DOHH2 (cell line): ENCODE measurements around the gene KIAA0930.

Experiments
- H3F3A ChIP-seq: fragments of 200-600 bp; sonication (generic), shearing (Covaris generic); 2 replicates; pipeline ENCODE4 v1.6.0; 2016; ENCODE audit warnings: antibody characterized with exemption, mild to moderate bottlenecking; ENCODE audit not compliant: control insufficient read depth, insufficient read depth
- H3K27ac ChIP-seq: fragments of 200-600 bp; sonication (generic); 2 replicates; pipeline ENCODE4 v1.5.1; 2014; ENCODE audit warnings: low read depth, mild to moderate bottlenecking, low read length, moderate library complexity
- H3K27me3 ChIP-seq: fragments of 200-600 bp; sonication (generic); 2 replicates; pipeline ENCODE4 v1.6.1; 2014; ENCODE audit warnings: mild to moderate bottlenecking, low read length, mixed read lengths; ENCODE audit not compliant: control insufficient read depth
- H3K36me3 ChIP-seq: fragments of 200-600 bp; sonication (generic); 2 replicates; pipeline ENCODE4 v1.6.1; 2014; ENCODE audit warnings: mild to moderate bottlenecking, low read length, moderate library complexity, mixed read lengths; ENCODE audit not compliant: control insufficient read depth
- H3K4me1 ChIP-seq: fragments of 200-600 bp; sonication (generic); 2 replicates; pipeline ENCODE4 v1.6.1; 2014; ENCODE audit warnings: mild to moderate bottlenecking, low read length, mixed read lengths; ENCODE audit not compliant: control insufficient read depth
- H3K4me2 ChIP-seq: fragments of 200-600 bp; sonication (generic); 2 replicates; pipeline ENCODE4 v1.6.0; 2014; ENCODE audit warnings: mild to moderate bottlenecking, low read length, moderate library complexity
- H3K4me3 ChIP-seq: fragments of 200-600 bp; sonication (generic); 2 replicates; pipeline ENCODE4 v1.5.1; 2014; ENCODE audit warnings: mild to moderate bottlenecking, low read length, mixed read lengths
- H3K79me2 ChIP-seq: fragments of 200-600 bp; sonication (generic); 2 replicates; pipeline ENCODE4 v1.6.1; 2014; ENCODE audit warnings: mild to moderate bottlenecking, low read length, mixed read lengths; ENCODE audit not compliant: control insufficient read depth
- H3K9me2 ChIP-seq: fragments of 200-600 bp; sonication (generic); replicated peaks from 2 replicates; pipeline ENCODE4 v1.6.1; 2014; ENCODE audit warnings: mild to moderate bottlenecking, low read length, mixed read lengths; ENCODE audit not compliant: control insufficient read depth
- H3K9me3 ChIP-seq: fragments of 200-600 bp; sonication (generic); 2 replicates; pipeline ENCODE4 v1.6.1; 2014; ENCODE audit warnings: antibody characterized with exemption, low read length, mixed read lengths; ENCODE audit not compliant: control insufficient read depth, insufficient read depth
- H4K20me1 ChIP-seq: fragments of 200-600 bp; sonication (generic); 2 replicates; pipeline ENCODE4 v1.6.0; 2014; ENCODE audit warnings: low read depth, mild to moderate bottlenecking, antibody characterized with exemption, low read length, moderate library complexity; ENCODE audit not compliant: control insufficient read depth, insufficient read depth
- EZH2phosphoT487 ChIP-seq: fragments of 200-600 bp; sonication (generic); IDR thresholded peaks from 2 replicates; pipeline ENCODE4 v1.6.1; 2017; ENCODE audit warnings: borderline replicate concordance, mild to moderate bottlenecking, antibody characterized with exemption, low read length, moderate library complexity, mixed read lengths
- TF ChIP-seq, protein P1 (sequence below): fragments of 200-600 bp; sonication (generic); IDR thresholded peaks from one replicate; pipeline ENCODE4 v1.5.1; 2014; ENCODE audit warnings: antibody characterized with exemption, mild to moderate bottlenecking, low read depth, low read length; ENCODE audit not compliant: poor library complexity, severe bottlenecking

Gene KIAA0930

GRCh38 chr22:45200860-45201511 lies 39.7 kb downstream of the KIAA0930 start:
- Histone ChIP-seq H3K4me1 (no peaks in the 10 kb centered on the region), H3F3A (no peaks in the 10 kb centered on the region), H3K79me2 (no peaks in the 10 kb centered on the region), H3K36me3 (peaks cover 48% of the 10 kb centered on the region), H3K9me2 (no peaks in the 10 kb centered on the region), H3K4me2 (no peak overlapping the region), H3K9me3 (no peaks in the 10 kb centered on the region), H3K4me3 (no peak overlapping the region), H3K27ac (no peak overlapping the region), H4K20me1 (no peaks in the 10 kb centered on the region), H3K27me3 (no peaks in the 10 kb centered on the region)
- TF ChIP-seq EZH2phosphoT487 = no peak
- TF ChIP-seq, protein P1, sequence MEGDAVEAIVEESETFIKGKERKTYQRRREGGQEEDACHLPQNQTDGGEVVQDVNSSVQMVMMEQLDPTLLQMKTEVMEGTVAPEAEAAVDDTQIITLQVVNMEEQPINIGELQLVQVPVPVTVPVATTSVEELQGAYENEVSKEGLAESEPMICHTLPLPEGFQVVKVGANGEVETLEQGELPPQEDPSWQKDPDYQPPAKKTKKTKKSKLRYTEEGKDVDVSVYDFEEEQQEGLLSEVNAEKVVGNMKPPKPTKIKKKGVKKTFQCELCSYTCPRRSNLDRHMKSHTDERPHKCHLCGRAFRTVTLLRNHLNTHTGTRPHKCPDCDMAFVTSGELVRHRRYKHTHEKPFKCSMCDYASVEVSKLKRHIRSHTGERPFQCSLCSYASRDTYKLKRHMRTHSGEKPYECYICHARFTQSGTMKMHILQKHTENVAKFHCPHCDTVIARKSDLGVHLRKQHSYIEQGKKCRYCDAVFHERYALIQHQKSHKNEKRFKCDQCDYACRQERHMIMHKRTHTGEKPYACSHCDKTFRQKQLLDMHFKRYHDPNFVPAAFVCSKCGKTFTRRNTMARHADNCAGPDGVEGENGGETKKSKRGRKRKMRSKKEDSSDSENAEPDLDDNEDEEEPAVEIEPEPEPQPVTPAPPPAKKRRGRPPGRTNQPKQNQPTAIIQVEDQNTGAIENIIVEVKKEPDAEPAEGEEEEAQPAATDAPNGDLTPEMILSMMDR = no peak

DNA sequence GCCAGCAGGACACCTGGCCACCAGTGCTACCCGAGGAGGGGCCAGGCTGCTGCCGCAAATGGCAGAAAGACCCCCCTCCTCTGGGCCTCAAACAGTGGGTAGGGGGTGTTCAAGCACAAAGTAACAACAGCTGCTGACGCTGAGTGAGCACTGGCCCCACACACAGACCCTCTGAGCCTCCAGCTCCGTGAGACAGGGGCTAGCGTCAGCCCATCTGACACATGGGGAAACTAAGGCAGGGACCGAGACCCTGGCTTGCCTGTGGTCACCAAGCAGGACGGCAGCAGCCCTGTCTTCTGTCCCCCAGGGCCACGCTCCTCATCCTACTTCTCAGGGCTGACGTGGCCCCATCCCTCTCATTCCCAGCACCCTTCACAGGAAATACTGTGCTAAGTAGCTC lies 40.5 kb downstream of the KIAA0930 start:
- no peak overlapping the region for H3K4me2 ChIP-seq

DNA sequence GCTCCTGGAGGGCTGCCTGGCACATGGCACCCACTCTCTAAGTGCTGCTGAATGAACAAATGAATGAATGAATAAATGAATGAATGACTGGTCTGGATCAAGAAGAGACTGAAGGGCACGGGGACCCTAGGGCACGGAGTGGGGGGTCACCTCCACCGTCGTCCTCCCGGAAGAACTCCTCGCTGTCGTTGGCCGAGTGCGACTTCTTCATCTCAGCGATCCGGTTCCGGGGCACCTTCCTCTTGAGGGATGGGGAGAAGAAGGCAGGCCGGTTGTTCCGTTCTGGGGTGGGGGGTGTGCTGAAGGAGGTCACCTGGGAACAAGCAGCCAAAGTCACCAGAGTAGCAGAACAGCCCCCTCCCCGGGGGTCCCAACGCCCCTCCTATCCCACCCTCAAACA lies 41.0 kb downstream of the KIAA0930 start:
- Histone ChIP-seq H3K36me3 (peaks cover 43% of the 10 kb centered on the region), H3K4me2 (no peak overlapping the region), H3K79me2 (no peaks in the 10 kb centered on the region), H3F3A (no peaks in the 10 kb centered on the region), H4K20me1 (no peaks in the 10 kb centered on the region), H3K4me3 (no peak overlapping the region), H3K9me2 (no peaks in the 10 kb centered on the region), H3K9me3 (no peaks in the 10 kb centered on the region), H3K27me3 (no peaks in the 10 kb centered on the region), H3K4me1 (no peaks in the 10 kb centered on the region), H3K27ac (no peak overlapping the region)
- TF ChIP-seq, protein P1 = no peak
- TF ChIP-seq EZH2phosphoT487 = no peak

More for the DNA sequence above, 40.5 kb downstream of the KIAA0930 start:
- Histone ChIP-seq H3F3A (no peaks in the 10 kb centered on the region), H3K9me3 (no peaks in the 10 kb centered on the region), H3K79me2 (no peaks in the 10 kb centered on the region), H3K27me3 (no peaks in the 10 kb centered on the region), H3K4me3 (no peak overlapping the region), H3K27ac (no peak overlapping the region), H3K36me3 (peaks cover 47% of the 10 kb centered on the region), H3K4me1 (no peaks in the 10 kb centered on the region), H4K20me1 (no peaks in the 10 kb centered on the region), H3K9me2 (no peaks in the 10 kb centered on the region)
- TF ChIP-seq, protein P1 = no peak
- TF ChIP-seq EZH2phosphoT487 = no peak

DNA sequence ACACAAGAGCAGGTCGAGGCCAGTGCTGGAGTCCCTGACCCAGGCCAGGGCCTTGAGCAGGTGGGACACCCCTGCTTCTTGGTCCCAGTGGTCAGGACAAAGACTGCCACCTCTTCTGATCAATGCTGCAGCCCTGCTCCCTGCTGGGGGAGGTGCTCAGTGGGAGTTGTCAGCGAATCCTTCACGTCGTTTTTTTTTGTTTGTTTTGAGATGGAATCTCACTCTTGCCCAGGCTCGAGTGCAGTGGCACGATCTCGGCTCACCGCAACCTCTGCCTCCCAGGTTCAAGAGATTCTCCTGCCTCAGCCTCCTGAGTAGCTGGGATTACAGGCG lies 42.3 kb downstream of the KIAA0930 start:
- H3K36me3 ChIP-seq = peaks cover 41% of the 10 kb centered on the region
- H3K4me1 ChIP-seq = no peaks in the 10 kb centered on the region
- no peak overlapping the region for H3K27ac ChIP-seq
- H3F3A ChIP-seq = no peaks in the 10 kb centered on the region
- no peak for TF ChIP-seq EZH2phosphoT487
- TF ChIP-seq, protein P1 = no peak
- no peaks in the 10 kb centered on the region for H3K9me2 ChIP-seq
- no peaks in the 10 kb centered on the region for H3K9me3 ChIP-seq
- H3K4me2 ChIP-seq = no peak overlapping the region
- no peak overlapping the region for H3K4me3 ChIP-seq
- H3K79me2 ChIP-seq = no peaks in the 10 kb centered on the region
- no peaks in the 10 kb centered on the region for H3K27me3 ChIP-seq
- H4K20me1 ChIP-seq = no peaks in the 10 kb centered on the region
